Muscle layer of duodenum (tissue), 2 donors: ENCODE measurements around the gene NTM.

Experiments
- H3K27ac ChIP-seq: one replicate; pipeline ENCODE4 v1.7.0; 2013; ENCODE audit warnings: mild to moderate bottlenecking, low read length
- H3K27me3 ChIP-seq: one replicate; pipeline ENCODE4 v1.7.0; 2013; ENCODE audit warnings: low read depth, mild to moderate bottlenecking, control low read depth, low read length
- H3K36me3 ChIP-seq, 2 donors: one replicate each; pipeline ENCODE4 v1.7.0; 2013; ENCODE audit warnings: low read length in 2 of 2, control low read depth in 1 of 2, mild to moderate bottlenecking in 1 of 2; ENCODE audit not compliant: insufficient read depth in 2 of 2, control insufficient read depth in 1 of 2
- H3K4me1 ChIP-seq, 2 donors: one replicate each; pipeline ENCODE4 v1.7.0; 2013; ENCODE audit warnings: low read length in 2 of 2, mild to moderate bottlenecking in 2 of 2, control low read depth in 1 of 2, moderate library complexity in 1 of 2; ENCODE audit not compliant: insufficient read depth in 2 of 2, control insufficient read depth in 1 of 2
- H3K4me3 ChIP-seq, 2 donors: one replicate each; pipeline ENCODE4 v1.7.0; 2013; ENCODE audit warnings: low read length in 2 of 2, low read depth in 1 of 2, mild to moderate bottlenecking in 1 of 2
- H3K9me3 ChIP-seq, 2 donors: one replicate each; pipeline ENCODE4 v1.7.0; 2013; ENCODE audit warnings: low read length in 2 of 2, control low read depth in 1 of 2, mild to moderate bottlenecking in 1 of 2; ENCODE audit not compliant: control insufficient read depth in 1 of 2
- donor health status: healthy.

NTM gene

DNA sequence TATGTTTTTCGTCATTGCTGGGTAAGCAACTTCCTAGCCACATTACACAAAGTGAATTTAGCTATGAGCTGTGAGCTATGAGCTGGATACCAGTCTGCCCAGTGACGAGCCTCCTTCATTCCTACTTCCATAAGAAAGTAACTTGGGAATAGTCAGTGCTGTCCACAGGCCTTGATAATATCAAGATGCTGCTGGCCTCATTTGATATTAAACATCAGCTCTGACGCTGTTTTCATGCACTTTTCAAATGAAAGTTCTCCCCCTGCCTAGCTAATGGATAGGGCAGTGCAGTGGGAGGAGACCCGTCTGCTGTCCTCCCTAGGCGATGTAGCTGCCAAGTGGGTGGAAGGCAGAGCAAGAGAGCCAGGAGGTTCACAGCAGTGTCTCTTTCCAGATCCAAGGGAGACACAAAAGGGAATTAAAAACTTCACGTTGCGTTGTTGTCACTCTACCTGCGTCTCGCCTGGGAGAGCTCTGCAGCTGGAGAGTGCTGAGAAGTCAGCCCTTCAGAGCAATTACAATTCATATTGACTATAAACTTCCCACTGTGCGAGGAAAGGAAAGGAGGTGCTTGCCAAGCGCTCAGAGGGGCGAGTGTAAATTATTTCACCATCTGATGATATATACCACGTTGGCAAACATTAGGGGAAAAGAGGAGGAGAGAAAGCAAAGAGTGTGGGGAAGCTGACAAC lies 861.4 kb downstream of the NTM start:
- Histone ChIP-seq H3K27me3 (no peaks in the 10 kb centered on the region), H3K27ac (peak overlapping the region; percentile 52)

DNA sequence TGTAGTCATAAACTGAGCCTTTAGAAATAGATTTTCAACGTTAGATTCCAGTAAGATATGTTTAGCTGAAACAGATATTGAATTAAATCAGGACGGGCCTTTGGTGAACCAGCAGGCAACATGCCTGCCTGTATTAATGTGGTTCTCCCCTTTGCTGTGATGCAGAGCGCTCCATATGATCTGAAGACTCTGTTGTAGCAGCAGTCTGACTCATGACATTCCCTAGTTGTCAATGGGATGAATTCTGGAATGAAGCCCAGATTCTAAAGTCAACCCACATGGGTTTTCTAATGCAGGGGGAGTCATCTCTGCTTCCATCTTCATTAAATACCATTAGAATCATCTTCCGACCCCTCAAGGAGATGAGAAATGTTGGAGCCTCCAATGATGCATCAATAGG lies 864.5 kb downstream of the NTM start:
- no peaks in the 10 kb centered on the region for H3K9me3 ChIP-seq
- no peak overlapping the region for H3K27ac ChIP-seq
- no peaks in the 10 kb centered on the region for H3K36me3 ChIP-seq
- H3K4me1 ChIP-seq, result peaks cover 0 to 5% of the 10 kb centered on the region in 2 donors
- no peaks in the 10 kb centered on the region for H3K27me3 ChIP-seq
- H3K4me3 ChIP-seq, result no peak overlapping the region

More for the DNA sequence above, 861.4 kb downstream of the NTM start:
- Histone ChIP-seq H3K4me1 (no peaks in the 10 kb centered on the region), H3K36me3 (no peaks in the 10 kb centered on the region), H3K4me3 (peak overlapping the region in 1 of 2 donors; percentile 6), H3K9me3 (no peaks in the 10 kb centered on the region)

DNA sequence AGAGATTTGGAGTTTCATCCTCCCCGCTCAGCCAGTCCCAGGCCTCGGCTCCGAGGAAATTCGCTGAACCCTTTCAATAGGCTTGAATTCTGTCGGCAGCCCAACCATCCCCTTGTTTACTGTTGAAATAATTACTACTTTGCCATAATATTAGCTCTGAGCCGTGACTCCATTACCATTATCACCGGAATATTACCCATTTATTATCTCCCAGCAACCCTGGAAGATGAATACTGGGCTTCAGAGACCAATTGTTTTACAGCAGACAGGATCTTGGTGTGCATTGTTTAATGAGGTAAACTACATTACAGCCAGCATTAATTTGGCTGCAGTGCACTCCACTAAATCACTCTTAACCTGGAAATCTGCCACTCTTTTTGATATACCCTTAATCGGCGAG lies 867.4 kb downstream of the NTM start:
- Histone ChIP-seq H3K4me3 (peak overlapping the region in 1 of 2 donors; percentile 8), H3K9me3 (no peaks in the 10 kb centered on the region), H3K4me1 (peaks cover 0 to 5% of the 10 kb centered on the region in 2 donors), H3K36me3 (no peaks in the 10 kb centered on the region), H3K27ac (peak overlapping the region; percentile 35), H3K27me3 (no peaks in the 10 kb centered on the region)

DNA sequence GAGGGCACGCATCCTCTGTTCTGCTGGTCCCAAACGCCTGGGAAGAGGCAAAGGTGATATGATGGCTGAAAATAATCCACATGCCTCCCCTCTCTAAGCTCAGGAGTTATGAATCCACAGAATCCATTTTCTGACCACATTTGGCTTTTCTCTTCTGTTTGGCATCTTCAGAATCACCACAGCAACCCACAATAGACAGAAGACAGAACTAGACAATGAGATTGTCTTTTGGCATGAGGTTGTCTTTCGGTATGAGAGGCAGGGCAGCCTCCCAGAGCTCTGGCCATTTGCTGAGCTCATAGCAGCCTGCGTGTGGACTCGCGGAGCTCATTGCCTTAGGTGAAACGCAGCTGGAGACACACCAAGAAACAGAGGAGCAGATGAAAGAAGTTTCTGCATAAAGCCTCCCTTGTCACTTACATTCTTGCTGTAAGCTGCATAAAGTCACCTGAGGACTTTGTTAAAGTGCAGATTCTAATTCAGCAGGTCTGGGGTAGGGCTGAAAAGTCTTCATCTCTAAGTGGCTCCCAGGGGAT lies 868.0 kb downstream of the NTM start:
- H3K27ac ChIP-seq, result peak overlapping the region; percentile 35
- peak overlapping the region in 1 of 2 donors; percentile 8 for H3K4me3 ChIP-seq
- H3K9me3 ChIP-seq, result no peaks in the 10 kb centered on the region

DNA sequence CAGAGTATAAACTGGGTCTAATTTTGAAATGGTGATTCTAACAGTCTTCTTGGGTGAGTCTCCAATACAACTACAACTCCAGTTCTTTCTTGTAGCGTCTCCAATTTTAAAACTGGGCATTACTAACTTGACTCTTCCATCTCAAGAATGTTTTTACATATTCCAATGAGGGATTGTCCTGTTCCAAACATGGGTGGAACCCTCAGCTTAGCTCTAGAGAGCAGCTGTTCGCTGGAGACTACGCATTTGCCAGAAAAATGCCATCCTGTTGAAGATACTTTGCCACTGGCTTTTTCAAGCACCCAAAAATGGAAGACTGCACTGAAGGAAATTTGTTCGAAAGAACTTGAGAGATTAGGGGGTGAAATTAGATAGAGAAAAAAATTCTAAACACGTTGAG lies 870.0 kb downstream of the NTM start:
- Histone ChIP-seq H3K27ac (no peak overlapping the region), H3K9me3 (no peaks in the 10 kb centered on the region), H3K27me3 (no peaks in the 10 kb centered on the region), H3K36me3 (no peaks in the 10 kb centered on the region), H3K4me1 (peaks cover 0 to 5% of the 10 kb centered on the region in 2 donors), H3K4me3 (no peak overlapping the region)

More for the DNA sequence above, 868.0 kb downstream of the NTM start:
- no peaks in the 10 kb centered on the region for H3K27me3 ChIP-seq
- peaks cover 0 to 5% of the 10 kb centered on the region in 2 donors for H3K4me1 ChIP-seq
- H3K36me3 ChIP-seq, result no peaks in the 10 kb centered on the region

DNA sequence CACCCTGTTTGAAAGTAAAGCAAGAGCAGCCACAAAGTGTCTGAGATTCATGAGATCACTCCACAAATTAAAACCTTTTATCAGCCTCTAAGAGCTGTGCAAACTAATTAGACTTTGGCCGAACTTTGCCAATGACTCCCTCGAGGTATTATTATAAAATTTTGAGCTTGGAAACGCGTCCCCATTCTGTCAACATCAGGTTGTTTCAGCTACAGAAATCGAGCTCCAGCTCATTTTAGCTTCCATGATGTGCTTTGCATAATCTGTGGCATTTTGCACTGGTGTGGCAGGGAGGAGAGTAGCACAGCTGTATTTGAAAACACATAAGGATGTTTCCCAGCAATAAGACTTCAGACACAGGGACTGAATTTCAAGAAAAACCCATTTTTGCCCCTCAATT lies 872.2 kb downstream of the NTM start:
- H3K36me3 ChIP-seq, result no peaks in the 10 kb centered on the region
- peaks cover 0 to 5% of the 10 kb centered on the region in 2 donors for H3K4me1 ChIP-seq

DNA sequence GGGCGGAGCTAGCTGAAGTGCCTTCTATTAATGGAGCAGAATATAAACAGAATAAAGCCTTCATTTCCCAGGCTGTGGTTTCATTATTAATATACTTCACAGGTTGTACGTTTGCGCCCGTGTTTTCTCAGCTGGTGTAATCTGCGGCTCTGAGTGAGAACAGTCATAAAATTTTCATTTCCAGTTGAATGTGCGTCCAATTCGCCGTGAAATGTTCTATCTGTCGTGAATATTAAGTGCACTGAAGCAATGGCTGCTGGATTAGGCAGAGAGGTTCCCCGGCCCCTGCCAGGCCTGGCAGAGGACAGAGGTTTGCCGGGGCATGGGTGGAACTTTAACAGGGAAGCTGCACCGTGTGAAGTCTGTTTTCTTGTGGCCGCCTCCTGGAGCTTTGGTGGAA lies 874.4 kb downstream of the NTM start:
- Histone ChIP-seq H3K9me3 (no peaks in the 10 kb centered on the region), H3K27me3 (no peaks in the 10 kb centered on the region), H3K4me1 (peaks cover 0 to 13% of the 10 kb centered on the region in 2 donors), H3K27ac (no peak overlapping the region), H3K4me3 (no peak overlapping the region), H3K36me3 (no peaks in the 10 kb centered on the region)

More for the DNA sequence above, 872.2 kb downstream of the NTM start:
- Histone ChIP-seq H3K27ac (no peak overlapping the region), H3K9me3 (no peaks in the 10 kb centered on the region), H3K27me3 (no peaks in the 10 kb centered on the region), H3K4me3 (no peak overlapping the region)

DNA sequence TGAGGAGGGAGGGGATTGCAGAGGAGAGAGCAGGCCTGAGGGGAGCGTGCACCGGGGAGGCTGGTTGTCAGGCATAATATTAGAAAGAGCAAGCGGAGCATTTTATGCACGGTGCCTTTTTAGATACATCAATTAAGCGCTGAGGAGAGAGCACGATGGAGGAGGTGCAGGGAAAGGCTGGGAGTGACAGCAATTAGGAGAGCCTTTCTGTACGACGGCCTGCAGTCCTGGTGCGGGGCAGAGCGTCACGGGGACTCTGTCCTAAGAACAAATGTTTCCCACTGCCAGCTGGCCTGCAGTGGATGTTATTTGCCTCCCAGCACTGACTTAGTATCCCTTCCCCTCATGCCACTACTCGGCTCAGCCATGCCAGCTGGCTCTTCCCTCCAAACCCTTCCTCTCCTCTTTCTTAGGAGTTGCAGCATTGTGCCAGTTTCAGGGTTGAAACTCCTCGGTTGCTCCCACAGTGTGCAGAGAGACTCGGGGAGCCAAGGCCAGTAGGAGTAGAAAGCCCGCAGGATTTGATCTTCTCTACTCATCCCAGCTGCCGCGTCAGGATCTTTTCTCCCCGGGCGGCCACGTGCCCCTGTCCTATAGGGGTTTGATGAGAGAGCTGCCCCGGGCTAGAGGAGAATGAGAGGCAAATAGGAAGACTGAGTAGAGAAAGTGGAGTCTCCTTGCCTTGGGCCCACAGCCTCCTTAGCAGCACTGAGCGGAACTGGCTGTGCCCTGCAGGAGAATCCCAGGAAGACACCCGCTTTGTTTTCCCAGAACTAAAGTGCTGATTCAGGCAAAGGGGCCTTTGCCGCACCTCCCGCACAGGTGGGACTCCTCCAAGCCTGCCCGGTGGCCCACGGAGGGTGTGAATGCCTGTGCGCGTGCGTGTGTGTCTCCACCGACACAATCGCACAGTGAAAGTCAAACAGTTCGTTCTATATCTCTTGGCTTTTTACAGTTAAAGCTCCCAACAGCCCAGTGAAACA lies 875.3 kb downstream of the NTM start:
- Histone ChIP-seq H3K4me3 (no peak overlapping the region), H3K27me3 (no peaks in the 10 kb centered on the region), H3K9me3 (no peaks in the 10 kb centered on the region), H3K36me3 (no peaks in the 10 kb centered on the region), H3K27ac (no peak overlapping the region), H3K4me1 (peaks cover 0 to 13% of the 10 kb centered on the region in 2 donors)

DNA sequence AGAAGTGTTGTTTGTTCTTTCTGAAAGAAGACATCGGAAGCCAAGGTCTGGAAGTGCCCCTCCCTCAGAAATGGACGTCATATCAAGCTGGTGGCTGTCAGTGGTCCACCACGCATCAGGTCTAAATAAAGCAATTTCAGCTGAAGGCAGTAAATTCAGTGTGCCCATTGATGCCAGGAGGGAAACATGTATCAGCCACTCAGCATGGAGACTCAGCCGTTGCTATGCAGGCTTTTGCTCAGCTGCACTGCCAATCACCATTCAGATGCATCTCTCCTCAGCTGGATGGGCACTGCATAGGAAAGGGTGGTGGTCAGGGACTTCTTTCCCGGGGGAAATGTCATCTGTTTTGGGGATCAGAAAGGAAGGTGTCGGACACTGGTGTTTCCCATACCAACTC lies 878.2 kb downstream of the NTM start:
- Histone ChIP-seq H3K9me3 (no peaks in the 10 kb centered on the region), H3K4me1 (peaks cover 0 to 13% of the 10 kb centered on the region in 2 donors), H3K27ac (no peak overlapping the region), H3K4me3 (no peak overlapping the region), H3K27me3 (no peaks in the 10 kb centered on the region), H3K36me3 (no peaks in the 10 kb centered on the region)

DNA sequence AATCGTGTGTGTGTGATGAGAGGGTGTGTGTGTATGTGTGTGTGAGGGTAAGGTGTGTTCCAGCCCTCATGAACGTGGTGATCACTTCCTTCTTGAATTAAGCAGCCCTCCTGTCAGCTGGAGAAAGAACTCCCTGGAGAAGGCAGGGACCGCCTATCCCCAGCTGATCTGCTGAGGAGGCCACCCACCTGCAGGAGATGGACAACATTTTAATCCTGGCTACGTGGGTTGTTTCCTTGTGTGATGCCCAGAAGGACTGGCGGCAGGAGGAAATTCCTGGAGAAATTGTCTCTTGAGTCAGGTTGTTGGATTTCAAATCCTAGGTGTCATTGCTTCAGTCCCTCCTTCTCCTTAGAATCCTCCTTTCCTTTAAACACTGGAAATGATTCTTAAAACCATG lies 878.8 kb downstream of the NTM start:
- Histone ChIP-seq H3K4me1 (peaks cover 0 to 13% of the 10 kb centered on the region in 2 donors), H3K27me3 (no peaks in the 10 kb centered on the region), H3K4me3 (no peak overlapping the region), H3K27ac (no peak overlapping the region), H3K36me3 (no peaks in the 10 kb centered on the region), H3K9me3 (no peaks in the 10 kb centered on the region)

DNA sequence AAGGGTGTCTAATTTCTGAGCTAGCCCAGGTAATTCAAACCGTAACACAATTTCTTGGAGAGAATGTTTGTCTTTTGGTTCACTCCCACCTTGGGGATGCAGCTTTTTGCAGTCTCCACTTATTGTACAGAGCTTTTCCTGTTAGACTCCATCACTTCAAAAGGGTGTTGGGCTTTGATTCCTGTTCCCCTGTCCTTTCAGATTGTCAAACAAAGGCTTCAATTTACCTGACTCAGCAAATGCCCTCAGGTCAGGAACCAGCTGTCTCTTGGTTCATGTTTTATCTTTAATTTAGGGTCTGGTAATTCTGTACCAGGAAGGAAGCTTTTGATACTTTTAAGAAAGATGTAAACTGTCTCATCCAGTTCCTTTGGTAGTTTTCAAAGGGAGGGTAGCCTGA lies 880.6 kb downstream of the NTM start:
- H3K4me1 ChIP-seq, result peaks cover 0 to 13% of the 10 kb centered on the region in 2 donors
- H3K36me3 ChIP-seq, result no peaks in the 10 kb centered on the region
- H3K27ac ChIP-seq, result no peak overlapping the region
- no peaks in the 10 kb centered on the region for H3K9me3 ChIP-seq
- no peaks in the 10 kb centered on the region for H3K27me3 ChIP-seq
- H3K4me3 ChIP-seq, result no peak overlapping the region
